ENCODE data around the gene INSC.

Gene INSC

DNA sequence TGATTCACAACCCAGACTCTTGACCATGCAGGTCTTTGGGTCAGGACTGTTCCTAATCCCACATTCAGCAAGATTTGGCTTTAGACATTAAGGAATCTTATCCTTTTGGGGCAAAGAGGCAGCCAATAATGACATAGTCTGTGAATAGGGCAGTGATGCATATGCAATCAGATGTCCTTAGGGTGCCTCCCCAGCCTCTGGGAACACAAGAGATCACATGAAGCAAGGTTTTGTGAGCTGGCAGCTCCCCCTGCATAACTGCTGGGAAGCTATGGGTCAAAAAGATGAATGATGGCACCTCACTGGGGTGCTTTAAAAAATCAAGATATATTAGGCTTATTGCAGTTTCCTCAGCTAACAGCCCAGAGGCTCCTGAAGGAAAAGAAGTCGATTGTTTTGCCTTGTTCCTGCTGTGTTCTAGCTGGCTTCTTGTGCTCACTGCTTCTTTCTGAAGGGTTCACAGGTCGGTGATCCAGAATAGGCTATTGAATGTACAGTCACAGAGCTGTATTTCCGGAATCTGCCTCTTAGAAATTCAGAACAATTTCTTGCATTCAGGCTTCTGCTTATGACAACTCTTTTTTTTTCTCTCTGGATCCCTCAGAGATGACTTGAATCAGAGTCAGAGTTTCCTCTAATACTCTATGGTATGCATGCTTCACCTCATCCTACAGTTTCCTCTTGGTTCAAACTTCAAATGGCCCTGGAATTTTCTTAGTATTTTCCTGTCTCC, 31.7 kb downstream of the INSC start:
- DNase-seq (ENCODE audit: low read depth): no peak

DNA sequence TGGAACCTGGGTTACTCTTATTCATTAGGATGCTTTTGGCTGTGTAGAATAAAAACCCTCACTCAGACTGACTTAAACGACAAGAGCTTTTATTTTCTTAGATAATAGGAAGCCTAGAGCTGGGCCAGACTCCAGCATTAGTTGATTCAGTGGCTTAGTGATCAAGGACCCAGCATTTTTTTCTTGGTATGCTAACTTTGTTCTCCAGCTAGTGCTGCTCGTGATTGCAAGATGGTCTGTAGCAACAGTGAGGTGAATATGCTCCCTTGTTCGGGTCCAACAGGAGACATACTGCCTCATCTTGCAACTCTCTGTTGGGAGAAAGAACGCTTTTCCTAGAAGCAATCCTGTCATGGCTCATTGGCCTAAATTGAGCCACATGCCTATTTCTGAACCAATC, 33.4 kb downstream of the INSC start:
- DNase-seq (ENCODE audit: low read depth): no peak

DNA sequence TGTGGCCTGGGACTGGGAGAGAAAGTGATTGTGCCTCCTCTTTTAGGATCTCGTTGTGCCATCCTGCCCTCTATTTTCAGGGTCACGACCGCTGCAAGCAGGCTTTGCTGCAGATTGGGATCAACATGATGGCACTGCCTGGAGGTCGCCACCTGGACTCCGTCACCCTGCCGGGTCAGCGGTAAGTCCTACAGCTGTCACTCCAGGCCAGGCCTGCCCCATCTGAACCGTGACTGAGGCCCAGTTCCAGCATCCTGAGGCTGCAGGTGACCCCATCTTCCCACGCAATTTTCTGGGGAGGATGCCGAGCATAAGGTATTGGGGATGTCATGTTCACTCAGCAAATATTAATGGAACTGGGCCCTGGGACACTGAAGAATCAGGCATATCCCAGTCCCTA, 34.3 kb downstream of the INSC start:
- no peak for DNase-seq (ENCODE audit: low read depth)

DNA sequence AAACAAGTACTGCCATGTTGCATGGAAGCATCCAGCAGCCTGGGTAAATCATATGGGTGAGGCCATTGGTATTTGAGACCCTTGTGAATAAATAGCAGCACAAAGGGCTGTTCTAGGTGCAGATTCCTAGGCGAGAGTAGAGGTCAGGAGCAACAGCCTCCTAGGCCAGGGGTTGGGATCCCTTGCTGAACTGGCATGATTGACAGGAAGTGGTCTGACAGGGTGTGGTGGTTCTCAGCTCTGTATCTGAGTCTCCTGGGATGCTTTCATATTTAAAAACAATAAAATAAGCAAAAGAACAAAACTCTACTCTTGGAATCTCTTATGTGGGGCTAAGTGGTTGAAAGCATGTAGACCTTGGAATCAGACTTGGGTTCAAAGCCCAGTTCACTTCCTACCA, 35.8 kb downstream of the INSC start:
- no peak for DNase-seq (ENCODE audit: low read depth)

DNA sequence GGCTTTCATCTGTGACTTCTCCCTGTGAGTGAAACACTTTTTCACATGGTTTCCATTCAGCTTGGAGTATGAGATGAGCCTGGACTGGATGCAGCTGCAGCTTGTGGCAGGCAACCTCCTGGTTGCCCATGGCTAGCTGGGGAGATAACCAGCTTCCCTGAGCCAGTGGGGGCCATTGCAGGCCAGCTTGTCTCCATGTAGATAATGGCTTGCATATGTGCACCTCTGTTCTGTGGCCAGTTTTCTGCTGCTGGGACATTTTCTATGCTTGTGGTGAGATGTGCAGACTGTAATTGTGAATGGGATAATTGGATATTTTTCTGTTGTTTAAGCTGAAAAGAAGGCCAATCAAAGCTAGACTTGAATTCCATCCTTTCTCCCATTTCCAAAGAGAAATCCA, 38.5 kb downstream of the INSC start:
- DNase-seq (ENCODE audit: low read depth): no peak

DNA sequence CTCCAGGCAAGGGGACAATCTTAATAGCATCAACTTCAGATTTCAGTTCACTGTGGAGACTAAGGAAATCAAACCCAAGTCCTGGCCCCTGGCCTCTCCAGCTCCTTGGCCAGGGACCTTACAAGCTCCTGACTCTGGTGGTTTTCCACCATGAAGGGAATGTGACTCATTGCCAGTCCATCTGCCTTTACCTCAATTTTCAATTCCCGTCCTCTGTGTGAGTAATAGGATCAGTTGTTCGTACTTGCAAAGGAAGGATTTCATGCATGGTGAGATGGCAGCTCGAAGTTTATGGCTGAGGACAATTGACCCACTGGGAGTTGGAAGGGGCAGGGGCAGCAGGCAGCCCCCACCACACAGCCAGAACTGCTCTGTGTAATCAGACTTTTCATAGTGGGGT, 42.5 kb downstream of the INSC start:
- DNase-seq (ENCODE audit: low read depth): no peak

DNA sequence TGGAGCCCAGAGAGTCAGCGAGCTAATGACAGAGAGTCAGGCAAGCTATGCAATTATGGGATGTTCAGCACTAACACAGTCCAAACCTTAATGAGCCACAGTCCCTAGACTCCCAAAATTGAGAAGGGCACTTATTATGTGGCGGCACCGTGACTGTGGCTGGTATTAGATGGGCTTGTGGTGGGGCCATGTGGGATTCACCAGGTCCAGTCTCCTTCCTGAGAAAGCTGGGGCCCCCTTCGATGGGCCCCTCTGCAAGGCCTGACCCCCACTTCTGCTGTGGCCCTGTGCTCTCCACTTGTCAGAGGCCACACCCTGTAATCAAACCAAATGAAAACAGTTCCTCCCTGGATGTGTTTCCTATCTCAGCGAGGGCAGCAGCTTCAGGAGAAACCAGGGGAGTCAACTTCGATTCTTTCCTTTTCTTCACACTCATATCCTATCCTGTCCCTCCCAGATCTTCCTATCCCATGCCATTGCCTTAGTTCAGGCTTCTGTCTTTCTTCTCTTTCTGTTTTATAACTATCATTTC, 42.9 kb downstream of the INSC start:
- no peak for DNase-seq (ENCODE audit: low read depth)

DNA sequence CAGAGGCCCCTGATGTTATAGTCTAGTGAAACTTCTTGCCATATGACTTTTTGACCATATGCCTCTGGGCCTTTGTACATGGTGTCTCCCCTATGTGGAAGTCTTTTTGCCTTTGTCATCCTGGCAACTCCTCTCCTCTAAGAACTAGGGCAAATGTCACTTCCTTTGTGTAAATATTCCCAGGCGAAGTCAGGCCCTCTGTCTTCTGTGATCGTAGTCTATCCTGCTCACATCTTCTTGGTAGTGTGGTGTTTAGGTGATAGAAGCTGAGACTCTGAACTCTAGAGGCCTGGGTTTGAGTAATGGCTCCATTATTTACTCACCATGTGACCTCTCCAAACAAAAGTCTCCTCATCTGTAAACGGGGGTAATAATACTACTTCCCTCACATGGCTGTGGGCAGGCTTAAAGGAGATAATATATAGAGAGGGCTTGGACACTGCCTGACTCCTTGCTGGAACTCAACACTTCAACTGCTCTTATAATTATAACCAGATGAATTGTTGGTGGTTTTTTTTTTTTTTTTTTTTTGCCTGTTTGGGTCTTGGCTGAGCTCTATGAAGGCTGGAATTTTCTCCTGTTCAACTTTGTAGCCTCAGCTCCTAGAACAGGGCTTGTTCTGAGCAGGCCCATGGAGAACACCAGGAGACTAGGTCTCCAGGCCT, 43.8 kb downstream of the INSC start:
- no peak for DNase-seq (ENCODE audit: low read depth)

DNA sequence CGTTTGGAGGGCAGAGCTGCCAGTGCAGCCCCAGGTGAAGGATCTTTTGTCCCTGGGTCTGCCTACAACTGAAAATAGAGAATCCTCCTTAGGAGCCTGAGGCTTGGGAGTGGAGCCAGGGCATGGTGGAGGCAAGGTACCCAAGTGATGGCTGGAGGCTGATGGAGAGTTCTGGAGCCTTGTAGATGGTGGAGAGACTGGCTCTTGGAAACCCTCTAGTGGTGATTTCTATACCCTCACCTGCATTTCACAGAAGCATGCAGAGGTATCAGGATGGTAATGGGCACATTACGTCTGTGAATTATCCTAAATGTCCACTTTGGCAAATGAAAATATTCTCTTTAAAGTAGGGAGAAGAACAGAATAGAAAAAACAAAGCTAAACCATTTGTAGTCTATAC, 44.4 kb downstream of the INSC start:
- no peak for DNase-seq (ENCODE audit: low read depth)

DNA sequence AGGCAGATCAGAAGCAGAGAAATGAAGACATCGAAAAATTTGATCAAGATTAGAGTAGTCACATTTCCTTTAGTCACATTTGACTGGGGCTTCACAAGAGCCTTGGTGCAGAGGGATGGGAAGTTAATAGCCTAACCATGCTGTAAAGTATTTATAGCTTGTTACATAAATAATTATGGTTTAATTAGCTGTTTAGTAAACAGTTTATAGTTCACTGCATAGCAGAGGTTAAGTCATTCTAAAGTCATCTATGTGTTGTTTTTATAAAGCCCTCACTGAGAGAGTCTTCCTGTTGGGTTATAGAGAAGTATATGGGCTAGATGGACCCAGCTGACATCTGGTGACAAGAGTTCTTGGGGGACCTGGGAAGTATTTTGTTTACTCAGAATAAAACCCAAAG, 47.1 kb downstream of the INSC start:
- DNase-seq (ENCODE audit: low read depth): no peak

DNA sequence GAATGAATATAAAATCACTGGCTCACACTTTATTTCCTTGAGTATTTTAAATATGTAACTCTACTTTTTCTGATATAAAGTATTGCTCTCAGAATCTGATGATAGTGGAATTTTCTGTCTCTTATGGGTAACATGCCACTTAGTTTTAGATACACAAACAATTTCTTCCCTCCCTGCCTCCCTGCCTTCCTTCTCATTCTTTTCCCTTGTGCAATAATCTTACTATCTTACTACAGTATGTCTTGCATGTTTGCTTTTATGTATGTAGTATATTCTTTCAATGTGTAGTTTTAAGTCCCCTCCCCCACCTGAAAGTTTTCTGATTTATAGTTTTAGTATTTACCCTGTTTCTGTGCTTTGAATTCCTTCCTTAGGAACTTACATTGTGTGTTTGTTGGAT, 48.4 kb downstream of the INSC start:
- no peak for DNase-seq (ENCODE audit: low read depth)

DNA sequence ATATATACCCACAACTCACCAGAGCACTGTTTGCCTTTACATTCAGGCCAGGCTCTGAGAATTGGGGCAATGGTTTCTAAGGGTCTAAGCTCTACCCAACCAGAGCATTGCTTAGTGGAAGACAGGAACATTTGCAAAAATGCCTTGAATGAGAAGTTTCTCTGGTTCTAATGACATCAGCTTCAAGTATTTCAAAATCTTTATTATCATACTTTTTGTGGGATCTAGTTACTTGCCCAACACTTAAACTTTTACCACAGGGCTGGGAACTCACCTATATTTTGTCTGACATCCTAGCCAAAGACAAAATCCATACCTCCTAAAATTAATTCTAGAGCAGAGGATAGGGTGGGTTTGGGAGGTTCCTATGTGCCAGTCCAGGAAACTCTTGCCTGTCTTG, 51.5 kb downstream of the INSC start:
- no peak for DNase-seq (ENCODE audit: low read depth)

DNA sequence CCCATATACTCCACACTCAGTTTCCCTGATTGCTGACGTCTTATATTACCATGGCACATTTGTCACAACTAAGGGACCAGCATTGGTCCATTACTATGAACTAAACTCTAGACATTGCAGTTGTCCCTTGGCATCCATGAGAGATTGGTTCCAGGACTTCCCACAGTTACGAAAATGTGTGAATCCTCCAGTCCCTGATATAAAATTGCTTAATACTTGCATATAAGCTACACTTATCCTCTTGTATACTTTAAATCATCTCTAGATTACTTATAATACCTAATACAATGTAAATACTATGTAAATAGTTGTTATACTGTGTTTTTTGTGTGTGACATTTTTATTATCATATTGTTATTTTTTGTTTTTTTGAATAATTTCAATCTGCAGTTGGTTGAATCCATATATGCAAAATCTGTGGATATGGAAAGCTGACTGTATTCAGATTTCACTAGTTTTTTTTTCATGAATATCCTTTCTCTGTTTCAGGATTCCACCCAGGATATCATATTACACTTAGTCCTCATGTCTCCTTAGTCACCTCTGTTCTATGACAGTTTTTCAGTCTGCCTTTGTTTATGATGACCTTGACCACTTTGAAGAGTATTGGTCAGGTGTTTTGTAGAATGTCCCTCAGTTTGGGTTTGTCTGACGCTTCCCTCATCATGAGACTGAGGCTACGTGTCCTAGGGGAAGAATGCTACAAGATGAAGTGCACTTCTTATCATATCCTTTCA, 55.3 kb downstream of the INSC start:
- no peak for DNase-seq (ENCODE audit: low read depth)

DNA sequence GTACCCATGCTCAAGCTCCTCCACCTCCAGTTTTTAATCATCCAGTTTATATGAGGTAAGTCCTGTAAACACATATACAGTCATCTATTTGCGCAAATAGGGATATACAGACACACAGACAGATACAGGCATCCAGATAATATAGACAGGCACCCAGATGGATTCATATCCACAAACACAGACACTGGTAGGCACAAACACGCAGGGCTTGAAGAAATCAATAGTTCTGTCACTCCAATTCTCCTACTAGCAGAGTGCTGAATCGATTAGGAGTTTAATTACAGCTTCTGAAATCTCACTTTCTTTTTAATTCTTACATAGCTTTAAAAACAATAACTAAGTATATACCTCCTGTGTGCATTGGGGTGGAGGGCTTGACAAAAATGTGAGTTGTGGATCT, 56.0 kb downstream of the INSC start:
- no peak for DNase-seq (ENCODE audit: low read depth)

DNA sequence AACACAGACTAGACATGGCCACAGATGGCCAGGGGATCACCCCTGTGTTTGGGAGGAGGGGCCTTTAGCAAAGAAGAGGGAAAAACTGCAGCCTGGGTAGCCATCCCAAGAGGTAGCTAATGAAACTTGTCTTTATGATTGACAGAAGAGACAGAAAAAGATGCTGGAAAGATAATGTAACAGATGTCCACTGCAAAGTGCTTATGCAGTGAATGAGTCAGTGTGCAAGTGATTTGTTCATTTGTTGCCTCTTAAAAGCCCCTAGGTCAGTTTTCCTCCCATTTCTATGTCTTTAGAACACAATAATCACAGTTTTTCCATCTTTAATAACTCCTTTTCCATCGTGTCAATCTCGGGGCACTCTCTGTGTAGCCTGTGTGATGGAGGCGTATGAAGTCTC, 57.2 kb downstream of the INSC start:
- no peak for DNase-seq (ENCODE audit: low read depth)

DNA sequence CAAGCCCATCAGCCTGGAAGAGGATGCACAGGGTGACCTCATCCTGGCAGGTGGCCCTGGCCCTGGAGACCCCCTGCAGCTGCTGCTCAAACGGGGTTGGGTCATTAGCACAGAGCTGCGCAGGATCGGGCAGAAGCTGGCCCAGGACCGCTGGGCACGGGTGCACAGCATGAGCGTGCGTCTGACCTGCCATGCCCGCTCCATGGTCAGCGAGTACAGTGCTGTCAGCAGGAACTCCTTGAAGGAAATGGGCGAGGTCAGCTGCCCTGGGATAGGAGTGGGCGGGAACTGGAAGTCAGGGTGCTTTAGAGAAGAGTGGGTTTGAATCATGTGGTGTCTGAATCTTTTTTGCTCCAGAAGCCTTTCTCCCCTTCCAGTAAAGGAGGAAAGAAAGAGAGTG, 61.1 kb downstream of the INSC start:
- DNase-seq (ENCODE audit: low read depth): no peak

DNA sequence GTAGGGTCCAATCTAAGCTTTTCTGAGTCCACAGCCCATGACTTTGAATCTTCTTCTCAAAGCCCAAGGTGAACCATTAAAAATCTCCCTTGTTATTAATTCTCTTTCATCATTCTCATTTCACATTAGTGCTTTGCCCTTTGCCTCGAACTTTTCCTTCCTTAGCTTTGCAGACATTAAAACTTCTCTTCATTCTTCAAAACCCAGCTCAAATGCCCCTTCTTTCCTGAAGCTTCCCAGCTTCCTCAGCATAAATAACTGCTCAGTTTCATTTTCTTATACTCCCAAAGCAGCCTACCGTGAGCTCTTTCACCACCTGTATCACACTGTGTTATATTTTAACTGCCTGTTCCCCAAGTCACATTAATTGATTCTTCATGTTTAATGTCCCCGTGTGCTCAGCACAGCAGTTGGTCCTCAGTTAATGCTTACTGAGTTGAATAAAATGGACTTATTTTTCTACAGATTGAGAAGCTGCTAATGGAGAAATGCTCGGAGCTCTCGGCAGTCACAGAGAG, 62.0 kb downstream of the INSC start:
- no peak for DNase-seq (ENCODE audit: low read depth)

DNA sequence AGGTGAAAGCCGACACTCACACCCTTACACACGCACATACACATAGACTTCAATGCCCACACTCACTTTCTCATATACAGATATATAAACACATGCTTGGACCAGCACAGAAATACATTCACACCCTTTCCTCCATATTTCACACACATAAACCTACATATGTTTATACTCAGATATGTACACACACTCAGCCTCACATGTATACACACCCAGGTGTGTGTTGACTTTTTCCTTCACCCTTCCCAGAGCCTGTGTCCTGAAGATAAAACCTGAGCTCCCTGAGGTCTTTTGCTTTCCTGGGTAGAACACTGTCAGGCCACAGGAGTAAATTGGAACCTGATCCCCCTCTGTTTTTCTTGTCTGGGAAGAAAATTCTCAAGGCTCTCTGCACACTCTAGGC, 62.8 kb downstream of the INSC start:
- DNase-seq (ENCODE audit: low read depth): no peak

DNA sequence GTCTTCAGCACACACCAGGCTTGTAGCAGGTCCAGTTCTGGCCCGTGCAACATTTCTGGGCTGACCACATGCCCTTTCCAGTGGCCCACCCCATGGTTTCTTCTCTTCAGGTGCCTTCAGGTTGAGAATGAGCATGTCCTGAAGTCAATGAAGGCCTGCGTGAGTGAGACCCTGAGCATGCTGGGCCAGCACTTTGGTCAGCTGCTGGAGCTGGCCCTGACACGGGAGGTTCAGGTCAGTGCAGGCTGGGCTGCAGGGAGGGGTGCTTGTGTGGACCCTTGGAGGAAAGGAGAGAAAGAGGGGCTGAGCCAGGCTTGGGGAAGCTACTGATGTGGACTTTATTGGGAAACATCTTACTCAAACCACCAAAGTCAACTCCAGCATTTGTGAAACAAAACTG, 63.5 kb downstream of the INSC start:
- no peak for DNase-seq (ENCODE audit: low read depth)

DNA sequence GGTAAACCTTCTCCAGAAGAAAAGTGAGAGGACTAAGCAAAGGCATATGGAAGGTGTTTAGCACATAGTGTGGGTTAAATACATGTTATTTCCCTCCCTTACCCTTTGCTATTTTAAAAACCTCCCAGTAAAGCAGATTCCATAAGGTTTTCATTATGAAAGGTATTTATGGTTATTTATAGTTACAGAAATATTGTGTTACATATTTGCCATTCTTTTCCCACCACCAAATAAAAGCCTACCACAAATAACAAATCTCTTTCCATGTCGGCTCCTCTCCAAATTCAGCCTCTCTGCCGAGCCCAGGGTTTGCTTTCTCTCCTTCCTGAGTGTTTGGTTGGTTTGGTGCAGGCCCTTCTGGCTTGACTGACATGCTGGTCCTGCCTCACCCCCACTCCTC, 64.4 kb downstream of the INSC start:
- DNase-seq (ENCODE audit: low read depth): no peak

DNA sequence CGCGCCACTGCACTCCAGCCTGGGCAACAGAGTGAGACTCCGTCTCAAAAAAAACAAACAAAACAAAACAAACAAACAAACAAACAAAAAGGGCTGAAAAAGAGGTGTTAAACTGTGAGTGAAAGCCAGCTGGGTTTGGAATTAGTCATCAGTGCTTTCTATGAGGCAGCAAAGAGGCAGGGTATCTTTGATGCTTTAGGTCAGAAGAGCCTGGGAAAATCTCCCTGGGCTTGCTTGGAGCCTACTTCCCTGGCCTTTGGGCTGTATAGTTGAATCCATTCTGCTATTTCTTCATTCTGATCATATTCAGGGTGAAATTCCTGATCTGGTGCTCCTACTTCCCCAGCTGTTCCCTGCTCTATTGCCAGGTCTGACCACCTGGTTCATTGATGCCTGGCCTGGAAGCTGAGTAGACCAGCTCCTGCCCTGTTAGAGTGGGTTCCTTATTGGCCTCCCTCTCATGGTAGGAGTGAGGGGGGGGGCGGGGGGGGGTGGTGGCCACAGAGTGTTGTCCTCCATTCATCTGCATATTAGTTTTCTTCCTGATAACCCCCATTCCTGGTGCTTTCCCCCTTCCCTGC, 65.6 kb downstream of the INSC start:
- DNase-seq (ENCODE audit: low read depth): no peak

DNA sequence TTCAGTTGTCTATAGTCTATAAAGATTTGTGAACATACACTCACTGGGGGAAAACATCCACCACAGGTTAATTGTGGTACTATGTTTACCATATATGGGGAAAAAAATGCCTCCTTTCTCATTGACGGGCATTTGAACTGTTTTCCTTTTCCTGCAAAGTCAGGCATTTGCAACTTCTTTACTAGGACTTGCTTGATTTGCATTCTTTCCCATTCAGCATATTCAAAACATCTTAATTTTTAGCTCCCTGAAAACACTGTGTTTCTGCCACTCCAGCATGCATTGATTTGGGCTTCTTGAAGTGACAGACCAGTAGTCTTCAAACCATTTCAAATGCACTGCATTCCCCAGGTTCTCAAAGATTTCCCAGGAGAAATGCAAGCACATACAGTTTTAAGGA, 67.6 kb downstream of the INSC start:
- DNase-seq (ENCODE audit: low read depth): no peak

DNA sequence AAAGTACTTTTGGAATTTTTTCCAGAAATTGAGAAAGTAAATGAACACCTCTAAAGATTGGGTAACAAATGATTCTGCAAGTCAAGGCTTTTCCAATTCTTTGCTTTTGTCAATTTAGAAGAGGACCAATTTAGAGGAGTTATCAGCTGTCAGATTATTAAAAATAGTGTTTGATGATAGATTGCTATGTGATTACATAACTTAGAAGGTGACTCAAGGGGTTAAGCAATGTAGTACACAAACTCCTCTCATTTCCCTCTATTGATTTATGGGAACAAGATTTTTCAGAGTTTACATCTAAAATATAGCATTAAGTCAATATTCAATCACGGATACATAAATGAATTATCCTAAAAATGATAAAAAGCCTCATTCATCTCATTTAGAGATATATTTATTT, 70.3 kb downstream of the INSC start:
- DNase-seq (ENCODE audit: low read depth): no peak
